ENCODE results near the gene CMTM4. TPM values are rescaled to one million over a fixed set of nuclear protein-coding genes. Genes with fewer than 3 reads are reported as not detected.

CMTM4 gene
- total RNA-seq, 2 experiments from 2014 or later, result 1.1 to 1.2 TPM

Other genes with a start within 250 kb of the CMTM4 start
- gene TK2, start 146.6 kb downstream of the CMTM4 start, total RNA-seq, result 10 to 100 TPM in 1 of 2 experiments, 1 to 10 TPM in 1; 8.5 to 10.8 TPM
- 100 to 1,000 TPM; 199 to 220 TPM for gene CKLF, start 144.2 kb downstream of the CMTM4 start, total RNA-seq
- 10 to 100 TPM; 21.1 to 21.4 TPM for gene CMTM1, start 130.3 kb downstream of the CMTM4 start, total RNA-seq
- gene CMTM2, start 117.3 kb downstream of the CMTM4 start, total RNA-seq, result 1 to 10 TPM; 1.1 to 1.6 TPM
- gene CMTM3, start 92.0 kb downstream of the CMTM4 start, total RNA-seq, result 10 to 100 TPM; 85.0 to 90.3 TPM
- gene DYNC1LI2, start 54.9 kb upstream of the CMTM4 start, total RNA-seq, result 10 to 100 TPM; 71.6 to 81.0 TPM
- gene TERB1, start 104.8 kb upstream of the CMTM4 start, total RNA-seq, result under 1 TPM in 1 of 2 experiments, not detected in 1; 0.47 TPM
- 10 to 100 TPM; 81.1 to 88.5 TPM for gene NAE1, start 134.2 kb upstream of the CMTM4 start, total RNA-seq
- gene CA7, start 147.7 kb upstream of the CMTM4 start, total RNA-seq, result not detected
- gene PDP2, start 183.8 kb upstream of the CMTM4 start, total RNA-seq, result 10 to 100 TPM; 29.2 to 33.3 TPM
- gene CDH16, start 222.1 kb upstream of the CMTM4 start, total RNA-seq, result not detected
- gene RRAD, start 228.8 kb upstream of the CMTM4 start, total RNA-seq, result 1 to 10 TPM in 1 of 2 experiments, under 1 TPM in 1; 0.55 to 2.5 TPM
- 100 to 1,000 TPM; 124 to 131 TPM for gene CIAO2B, start 237.7 kb upstream of the CMTM4 start, total RNA-seq
- 10 to 100 TPM; 34.1 to 35.5 TPM for gene CES2, start 238.8 kb upstream of the CMTM4 start, total RNA-seq

Data from activated CD8-positive, alpha-beta memory T cell treated with anti-CD3 and anti-CD28 coated beads, Interleukin-2, amount 10 ng/mL, durations not matched to agents 7 days and 5 days (primary cell).